Fibroblast of skin of abdomen (primary cell): ENCODE measurements around the gene C19orf85.
"Not testable (repeated sequence)": the region's sequence is repeated elsewhere in the genome, so short reads cannot be mapped to it uniquely, and the experiment has no call there.

Source experiments
- DNase-seq: peaks from one replicate; pipeline ENCODE4 v3.0.0-alpha.2; 2013

The C19orf85 gene

DNA sequence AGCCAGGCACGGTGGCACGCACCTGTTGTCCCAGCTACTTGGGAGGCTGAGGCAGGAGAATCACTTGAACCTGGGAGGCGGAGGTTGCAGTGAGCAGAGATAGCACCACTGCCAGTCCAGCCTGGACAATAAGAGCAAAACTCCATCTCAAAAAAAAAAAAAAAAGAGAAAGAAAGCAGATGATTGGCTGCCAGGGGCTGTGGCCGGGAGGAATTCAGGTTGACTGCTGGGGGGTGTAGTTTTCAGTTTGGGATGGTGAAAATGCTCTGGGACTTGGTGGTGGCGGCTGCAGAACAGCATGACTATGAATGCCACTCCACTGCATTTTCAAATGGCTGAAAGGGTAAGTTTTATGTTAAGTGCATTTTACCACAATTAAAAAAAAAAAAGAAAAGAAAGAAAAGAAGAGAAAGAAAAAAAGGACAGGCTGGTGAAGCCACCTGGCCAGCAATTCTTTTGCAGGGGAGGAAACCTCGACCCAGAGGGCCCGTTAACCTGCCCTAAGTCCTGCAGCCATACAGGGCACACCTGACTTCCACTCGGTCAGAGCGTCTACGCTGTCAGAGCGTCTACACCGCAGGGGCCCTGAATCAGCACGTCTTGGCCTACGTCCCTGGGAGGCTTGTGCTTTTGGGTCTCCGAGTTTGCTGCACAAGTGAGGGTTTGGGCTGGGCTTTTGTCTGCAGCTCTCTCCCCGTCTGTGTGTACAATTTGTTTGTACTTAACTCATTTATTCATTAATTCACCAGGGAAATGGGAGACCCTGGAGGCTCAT lies 6.7 kb downstream of the C19orf85 start:
- no peak for DNase-seq

DNA sequence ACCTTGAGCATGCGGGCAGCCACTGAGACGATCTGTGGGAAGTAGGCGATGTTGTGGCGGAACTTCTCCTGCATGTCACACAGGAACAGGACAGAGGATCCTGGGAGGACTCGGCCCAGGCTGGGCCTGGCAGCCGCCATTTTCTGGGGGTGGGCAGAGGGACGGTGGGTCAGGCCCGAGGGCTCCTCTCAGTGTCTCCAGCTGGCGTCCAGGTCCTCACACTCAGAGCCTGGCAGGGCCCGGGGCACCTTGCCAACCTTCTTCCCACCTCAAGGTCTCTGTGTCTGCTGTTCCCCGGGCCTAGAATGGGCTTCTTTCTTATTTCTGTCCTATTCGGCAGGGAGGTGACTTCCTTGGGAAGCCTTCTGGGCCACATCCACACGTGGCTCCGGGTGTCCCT lies 8.2 kb downstream of the C19orf85 start:
- no peak for DNase-seq

DNA sequence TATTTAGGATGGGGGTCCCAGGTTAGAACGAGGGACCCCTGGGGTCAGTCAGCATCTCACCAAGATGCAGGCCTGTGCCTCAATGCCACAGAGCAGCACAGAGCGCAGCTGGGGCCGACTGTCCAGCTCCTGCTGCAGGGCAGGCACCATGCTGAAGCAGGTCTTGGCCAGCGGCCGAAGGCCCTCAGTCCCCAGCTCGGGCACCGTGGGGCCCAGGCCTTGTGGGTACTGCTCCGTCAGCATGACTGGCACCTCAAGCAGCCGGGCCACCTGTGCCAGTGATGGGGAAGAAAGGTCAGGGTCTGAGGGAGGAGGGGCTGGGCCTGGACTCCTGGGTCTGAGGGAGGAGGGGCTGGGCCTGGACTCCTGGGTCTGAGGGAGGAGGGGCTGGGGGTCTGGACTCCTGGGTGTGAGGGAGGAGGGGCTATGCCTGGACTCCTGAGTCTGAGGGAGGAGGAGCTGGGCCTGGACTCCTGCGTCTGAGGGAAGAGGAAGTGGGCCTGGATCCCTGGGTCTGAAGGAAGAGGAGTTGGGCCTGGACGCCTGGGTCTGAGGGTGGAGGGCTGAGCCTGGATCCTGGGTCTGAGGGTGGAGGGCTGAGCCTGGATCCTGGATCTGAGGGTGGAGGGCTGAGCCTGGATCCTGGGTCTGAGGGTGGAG lies 8.8 kb downstream of the C19orf85 start:
- no peak for DNase-seq

DNA sequence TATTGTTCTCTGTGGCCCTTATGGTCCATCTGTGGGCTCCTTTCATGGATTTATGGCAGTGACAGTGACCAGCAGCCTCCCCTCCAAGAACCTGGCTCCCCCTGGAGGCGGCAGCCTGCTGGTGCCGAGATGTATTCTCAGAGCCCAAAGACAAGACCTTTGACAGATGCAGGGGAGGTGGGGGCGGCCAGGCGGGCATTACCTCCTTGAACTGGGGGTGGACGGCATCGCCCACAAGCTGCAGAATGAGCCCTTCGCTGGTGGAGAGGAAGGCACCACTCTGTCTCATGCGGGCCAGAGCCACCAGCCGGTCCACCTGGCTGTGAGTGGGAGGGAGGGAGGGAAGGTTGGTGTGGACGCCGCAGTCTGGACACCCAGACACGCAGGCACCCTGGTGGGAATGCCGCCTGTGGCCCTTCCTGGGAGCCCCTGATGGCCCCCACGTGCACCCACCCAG lies 9.7 kb downstream of the C19orf85 start:
- no peak for DNase-seq

DNA sequence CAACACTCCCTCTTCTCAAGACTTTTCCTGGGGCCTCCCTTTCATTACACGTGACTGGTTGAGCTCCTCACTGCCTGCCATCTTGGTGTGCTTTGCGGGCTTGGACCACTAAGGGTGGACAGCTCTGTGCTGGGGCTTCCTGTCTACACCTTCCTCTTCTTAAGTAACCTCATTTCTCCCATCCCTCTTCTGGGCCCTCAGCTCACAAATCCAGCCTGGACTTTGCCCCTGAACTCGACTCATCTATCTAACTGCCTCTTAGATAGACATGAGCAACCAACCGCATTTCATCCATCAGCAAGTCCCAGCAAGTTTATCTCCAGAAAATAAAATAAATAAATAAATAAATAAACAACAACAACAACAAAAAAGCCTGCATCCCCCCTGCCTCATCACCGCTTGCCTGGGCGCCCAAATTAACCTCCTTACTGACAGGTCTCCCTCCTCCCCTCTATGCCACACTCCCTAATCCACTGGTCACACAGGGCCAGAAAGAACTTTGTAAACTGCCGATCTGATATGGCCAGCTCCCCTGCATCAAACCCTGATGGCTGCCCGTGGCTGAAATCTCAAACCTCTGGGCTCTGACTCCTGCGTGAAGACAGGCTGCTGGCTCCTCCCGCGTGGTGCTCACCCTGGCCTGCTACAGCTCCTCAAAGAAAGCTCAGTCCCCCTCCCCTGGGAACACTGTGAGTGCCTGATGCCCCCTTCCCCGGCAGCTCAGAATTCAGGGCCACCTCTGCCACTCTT lies 10.9 kb downstream of the C19orf85 start:
- DNase-seq: no peak

DNA sequence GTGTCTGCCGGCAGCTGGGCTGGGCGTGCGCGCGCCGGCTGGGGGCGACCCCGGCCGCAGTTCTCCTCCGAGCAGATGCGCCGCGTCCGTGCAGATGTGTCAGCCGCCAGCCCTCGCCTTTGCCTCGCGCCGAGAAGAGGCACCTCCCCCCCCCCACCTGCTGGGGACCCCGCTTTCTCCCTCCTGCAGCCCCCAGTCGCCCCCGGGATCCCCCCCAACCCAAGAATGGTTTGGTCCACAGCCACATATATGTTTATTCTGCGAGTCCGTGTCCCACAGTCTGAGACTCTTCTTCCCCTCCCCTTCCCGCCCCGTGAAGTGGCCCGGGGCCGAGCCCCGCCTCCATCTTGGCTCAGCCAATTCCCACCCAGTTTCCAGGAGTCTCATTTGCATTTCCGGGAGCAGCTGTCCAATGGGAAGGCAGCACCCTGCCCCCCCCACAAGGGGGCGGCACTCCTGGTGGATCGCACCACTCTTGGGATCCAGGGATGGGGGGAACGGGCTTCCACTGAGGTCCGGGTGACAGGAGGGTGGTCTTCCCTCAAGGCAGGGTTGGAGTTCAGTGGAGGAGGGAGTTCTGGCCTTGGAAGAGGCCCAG lies 11.7 kb downstream of the C19orf85 start:
- DNase-seq: peak; percentile 70

DNA sequence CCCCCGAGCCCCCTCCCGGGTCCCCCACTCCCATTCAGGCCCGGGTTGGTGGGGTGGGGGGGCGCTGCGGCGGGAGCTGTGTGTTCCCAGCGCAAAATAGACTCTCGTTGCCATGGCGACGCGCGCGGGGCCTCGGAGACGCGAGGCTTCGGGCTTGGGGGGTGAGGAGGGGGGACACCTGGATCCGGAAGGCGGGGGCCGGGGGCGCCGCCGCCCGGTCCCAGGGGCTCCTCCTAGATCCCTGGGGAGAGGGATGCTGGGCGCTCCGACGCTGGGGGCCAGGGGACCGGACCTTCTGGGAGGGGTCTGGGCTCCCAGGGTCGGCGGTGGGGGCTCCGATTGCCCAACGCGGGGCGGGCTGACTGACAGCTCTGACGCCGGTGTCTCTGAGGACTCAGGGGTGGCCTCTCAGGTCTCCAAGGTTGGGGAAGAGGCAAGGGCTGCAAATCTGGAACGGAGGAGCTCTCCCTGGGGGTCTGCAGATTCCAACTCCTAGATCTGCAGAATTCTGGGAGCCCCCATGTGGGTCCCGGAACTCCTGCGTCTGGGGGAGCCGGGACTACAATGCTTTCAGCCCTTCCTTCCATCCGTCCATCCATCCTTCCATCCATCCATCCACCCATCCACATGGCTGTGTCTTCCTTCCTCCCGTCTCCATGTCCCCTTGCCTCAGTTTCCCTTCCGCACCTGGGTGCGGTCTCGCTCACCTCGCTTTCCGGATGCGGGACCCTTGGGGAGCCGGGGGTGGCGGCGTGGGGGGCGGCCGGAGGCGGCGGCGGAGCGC lies 12.4 kb downstream of the C19orf85 start:
- DNase-seq: no peak

DNA sequence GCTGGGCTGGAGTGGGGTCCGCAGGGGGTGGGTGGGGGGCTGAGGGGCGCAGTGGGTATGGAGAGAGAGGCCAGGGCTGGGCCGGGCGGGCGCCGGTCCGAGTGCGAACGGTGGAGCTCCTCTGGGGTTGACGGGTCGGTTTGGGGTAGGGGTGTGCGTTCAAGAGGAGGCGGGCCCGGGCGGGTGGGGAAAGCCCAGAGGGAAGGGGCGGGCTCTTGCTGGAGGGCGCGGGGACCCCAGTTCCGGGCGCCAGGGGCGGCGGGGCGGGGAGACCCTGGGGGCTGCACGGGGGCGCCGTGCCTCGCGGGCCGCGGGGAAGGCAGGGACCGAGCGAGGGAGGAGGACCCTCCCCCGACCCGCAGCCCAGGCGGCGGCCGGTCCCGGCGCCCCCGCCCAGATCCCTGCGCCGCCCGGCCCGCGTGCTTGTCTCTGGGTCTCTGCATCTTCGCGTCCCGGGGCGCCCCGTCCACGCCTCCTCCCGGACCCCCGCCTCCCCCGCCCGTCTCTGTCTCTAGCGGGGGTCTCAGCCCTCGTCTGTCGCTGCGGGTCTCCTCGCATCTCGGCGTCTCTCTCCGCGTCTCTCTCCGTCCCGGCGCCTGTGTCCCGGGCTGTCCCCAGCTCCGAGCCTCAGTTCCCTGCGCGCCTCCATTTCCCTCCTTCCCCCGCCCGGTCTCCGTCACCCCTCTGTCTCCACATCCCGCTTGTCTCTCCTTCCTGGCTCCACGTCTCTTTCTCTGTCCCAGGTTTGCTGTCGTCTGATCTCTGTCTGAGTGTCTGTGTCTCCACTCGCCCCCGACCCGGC lies 13.2 kb downstream of the C19orf85 start:
- no peak for DNase-seq

DNA sequence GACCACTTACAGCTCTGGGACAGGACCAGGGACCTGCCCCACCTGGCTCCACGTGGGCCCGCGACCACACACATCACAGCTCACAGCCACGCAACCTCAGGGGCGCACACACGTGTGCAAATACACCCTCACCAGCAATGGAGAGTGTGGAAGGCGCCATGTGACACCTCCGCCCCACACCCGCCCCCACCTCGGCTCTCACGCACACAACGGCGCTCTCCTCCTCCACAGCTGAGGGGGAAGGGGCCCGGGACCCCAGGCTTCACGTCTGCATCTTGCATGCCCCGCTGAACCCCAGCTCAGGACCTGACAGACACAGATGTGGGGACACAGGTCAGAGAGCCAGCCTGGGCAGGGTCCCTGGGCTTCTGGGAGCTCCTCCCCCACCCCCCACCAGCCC lies 15.1 kb downstream of the C19orf85 start:
- no peak for DNase-seq

DNA sequence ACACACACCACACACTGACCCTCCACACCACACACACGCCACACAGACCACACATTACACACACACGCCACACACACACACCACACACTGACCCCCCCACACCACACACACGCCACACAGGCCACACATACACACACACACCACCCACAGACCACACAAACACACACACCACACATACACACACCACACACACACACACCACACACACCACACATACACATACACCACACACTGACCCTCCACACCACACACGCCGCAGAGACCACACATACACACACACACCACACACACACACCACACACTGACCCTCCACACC lies 16.4 kb downstream of the C19orf85 start:
- not testable (repeated sequence) for DNase-seq

DNA sequence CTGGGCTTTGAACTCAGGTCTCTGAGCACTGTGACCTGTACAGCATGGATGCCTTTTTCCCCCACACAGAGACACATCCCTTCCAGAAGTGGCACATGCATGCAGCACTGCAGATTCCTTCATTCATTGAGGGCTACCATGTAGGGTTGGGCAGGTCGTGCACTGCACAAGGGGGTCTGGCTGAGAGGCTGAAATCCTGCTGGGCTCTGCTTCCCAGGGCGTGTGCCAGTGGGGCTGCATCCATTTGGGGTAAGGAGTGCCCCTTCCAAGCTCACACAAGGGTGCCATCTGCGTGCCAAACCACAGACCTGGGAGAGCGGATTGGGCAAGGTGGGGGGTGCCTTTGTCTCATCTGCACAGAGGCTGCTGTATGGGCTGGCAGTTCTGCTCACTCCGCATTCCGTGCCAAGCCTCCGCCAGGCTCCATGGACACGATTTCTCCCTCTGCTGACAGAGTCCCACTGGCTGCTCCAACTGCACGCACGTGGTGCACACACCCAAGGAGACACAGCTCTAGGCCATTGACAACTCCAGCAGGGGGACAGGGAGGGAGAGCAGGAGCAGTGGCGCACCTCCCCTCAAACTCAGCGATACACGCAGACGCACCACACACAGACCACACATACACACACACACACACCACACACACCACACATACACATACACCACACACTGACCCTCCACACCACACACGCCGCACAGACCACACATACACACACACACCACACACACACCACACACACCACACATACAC lies 17.0 kb downstream of the C19orf85 start:
- peak; percentile 28 for DNase-seq

DNA sequence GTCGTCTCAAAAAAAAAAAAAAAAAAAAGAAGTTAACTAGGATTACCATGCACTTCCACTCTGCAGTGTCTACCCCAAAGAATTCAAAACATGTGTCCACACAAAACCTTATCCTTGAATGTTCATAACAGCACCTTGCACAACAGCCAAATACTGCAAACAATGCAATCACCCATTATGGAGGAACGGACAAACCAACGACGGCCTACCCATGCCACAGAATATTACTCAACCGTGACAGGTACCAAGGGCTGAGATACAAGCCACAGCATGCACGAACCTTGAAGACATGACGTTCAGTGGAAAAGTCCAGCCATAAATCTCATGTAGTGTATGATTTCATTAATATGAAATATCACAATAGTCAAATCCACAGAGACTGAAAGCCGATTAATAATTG lies 18.5 kb downstream of the C19orf85 start:
- no peak for DNase-seq

DNA sequence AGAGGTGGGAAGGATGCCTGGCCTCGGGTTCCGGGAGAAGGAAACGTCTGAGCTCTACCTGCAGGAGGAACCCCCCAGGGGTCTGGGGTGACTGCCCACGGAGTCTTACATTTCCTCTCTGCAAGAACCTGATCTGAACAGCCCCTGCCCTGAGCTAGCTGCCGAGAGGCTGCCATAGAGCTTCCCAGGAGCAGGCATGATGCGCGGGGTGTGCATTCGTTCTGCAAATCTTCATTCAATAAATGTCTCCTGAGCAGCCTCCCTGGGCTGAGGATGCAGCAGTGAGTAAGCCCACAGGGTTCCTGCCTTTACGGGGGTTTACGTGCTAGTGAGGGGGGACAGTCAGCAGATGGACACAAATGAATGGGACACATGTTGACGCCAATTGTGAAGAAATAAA lies 19.9 kb downstream of the C19orf85 start:
- DNase-seq: no peak

DNA sequence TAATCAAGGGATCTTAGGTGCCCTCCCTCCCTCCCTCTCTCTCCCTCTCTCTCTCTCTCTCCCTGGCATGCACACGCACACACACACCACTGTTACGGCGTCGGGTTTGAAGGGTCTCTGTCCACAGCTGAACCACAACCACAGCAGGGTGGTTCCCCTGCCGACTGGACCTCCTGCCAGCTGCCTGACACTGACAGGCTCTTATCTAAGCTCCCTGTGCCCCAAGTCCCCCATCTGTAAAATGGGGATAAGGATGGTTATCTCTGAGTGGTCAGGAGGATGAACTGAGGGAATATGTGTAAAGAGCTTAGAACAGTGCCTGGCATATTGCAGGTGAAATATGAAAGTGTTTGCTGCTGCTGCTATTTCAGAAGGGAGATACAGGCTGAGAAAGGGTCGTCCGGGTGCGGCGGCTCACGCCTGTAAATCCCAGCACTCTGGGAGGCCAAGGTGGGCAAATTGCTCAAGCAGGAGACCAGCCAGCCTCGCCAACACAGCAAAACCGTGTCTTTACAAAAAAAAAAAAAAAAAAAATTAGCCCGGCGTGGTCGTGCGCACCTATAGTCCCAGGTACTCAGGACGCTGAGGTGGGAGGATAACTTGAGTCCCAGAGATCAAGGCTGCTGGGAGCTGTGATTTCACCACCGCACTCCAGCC lies 20.6 kb downstream of the C19orf85 start:
- no peak for DNase-seq

DNA sequence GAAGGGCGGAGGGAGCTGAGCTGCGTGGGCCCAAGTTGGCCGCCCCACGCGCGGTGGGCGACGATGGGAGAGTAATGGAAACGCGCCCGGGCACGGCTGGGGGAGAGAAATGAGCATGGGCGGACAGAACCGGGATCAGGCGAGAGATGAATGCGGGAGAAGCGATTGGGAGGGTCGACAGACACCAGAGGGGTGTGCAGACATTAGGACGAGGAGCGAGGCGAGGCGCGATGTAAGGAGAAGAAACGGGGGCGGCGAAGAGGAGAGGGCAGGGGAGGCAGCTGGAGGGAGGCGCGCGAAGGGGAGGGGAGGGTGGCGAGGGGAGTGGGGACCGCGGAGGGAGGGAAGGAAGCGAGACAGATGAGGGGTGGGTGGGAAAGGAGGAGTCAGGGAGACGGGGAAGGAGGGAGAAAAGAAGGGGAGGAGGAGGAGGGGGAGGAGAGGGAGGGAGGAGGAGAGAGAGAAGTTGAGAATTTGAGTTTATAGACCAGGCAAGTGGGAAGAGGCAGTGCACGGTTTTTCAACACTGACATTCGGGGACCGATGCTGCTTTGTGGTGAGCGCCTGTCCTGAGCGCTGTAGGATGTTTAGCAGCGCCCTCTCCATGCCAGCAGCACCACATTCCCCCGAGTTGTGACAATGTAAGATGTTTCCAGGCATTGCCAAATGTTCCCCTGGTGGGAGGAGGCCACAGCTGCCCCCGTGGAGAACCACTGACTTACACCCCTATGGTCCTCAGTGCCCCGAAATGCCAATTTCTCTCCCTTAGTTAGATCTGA lies 21.3 kb downstream of the C19orf85 start, which contains the start of gene SHISA7:
TSS of gene SHISA7 (minus strand) at position 256 of the 779 bp plus-strand sequence. CDS start 437 bp downstream, outside the sequence.
- DNase-seq: no peak

DNA sequence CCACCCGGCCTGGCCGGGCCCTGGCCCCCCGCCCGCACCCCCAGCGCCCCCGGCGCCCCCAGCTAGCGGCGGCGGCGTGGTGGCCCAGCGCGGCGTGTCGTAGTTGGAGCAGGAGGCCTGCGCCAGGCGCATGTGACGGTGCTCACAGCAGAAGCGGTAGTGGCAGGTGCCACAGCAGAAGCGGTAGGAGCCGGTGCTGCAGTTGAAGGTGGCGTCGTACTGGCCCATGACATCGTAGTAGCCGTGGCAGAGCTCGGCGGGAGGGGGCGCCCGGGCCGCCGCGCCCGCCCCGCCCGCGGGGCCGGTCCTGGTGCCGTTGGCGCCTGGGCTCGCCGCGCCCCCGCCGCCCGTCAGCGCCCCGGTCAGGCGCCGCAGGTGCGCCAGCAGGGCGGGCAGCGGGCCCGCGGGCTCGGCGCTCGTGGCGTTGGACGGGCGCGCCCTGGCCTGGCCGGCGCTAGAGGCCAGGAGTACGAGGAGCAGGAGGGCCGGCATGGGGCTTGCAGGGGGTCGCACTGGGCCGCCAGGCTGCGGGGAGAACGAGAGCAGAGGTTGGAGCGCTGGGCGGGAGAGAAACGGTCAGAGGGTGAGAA lies 22.1 kb downstream of the C19orf85 start:
- DNase-seq: no peak

DNA sequence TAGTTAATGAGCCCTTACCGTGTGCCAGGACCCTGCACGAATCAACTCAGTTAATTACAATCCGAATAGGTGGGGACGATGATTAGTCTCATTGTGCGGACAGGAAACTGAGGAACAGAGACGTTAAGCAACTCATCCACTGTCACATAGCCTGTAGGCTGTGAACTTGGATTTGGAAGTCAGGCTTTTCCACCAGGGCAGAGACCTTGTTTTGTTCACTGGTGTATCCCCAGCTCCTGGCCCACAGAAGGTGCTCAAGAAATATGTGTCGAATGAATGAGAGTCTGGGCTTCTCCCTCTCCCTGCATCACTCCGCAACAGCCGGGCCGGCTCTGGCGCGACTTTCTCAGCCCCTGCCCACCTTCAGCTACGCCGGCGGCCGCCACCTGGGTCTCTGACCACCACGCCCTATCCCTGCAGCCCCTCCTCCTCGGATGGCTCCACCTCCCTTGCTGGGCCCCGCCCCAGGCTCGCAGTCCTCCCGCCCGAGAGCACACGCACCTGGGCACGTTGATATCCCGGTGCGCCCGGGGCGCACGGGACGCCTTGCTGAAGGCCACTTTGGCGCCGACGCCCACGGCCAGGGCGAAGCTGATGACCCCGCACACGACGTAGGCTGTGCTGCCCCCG lies 22.7 kb downstream of the C19orf85 start:
- no peak for DNase-seq

DNA sequence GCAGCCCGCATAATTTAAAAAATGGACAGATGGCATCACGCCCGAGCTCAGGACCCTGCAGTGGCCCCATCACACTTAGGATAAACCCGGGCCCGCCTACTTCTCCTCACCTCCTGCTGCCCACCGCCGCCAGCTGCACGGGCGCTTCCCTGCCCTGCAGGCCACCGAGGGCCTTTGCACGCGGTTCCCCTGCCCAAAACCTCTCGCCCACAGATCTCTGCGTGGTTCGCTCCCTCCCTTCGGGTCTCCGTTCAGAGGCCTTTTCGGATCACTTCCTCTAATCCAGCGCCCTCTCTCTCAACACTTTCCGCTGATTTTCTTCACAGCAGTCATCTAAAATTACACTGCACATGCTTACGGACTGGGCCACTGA lies 23.2 kb downstream of the C19orf85 start:
- no peak for DNase-seq
